ENCODE results near the gene VKORC1L1. TPM values are rescaled to one million over a fixed set of nuclear protein-coding genes. Genes with fewer than 3 reads are reported as not detected.
"Not testable (repeated sequence)": the region's sequence is repeated elsewhere in the genome, so short reads cannot be mapped to it uniquely, and the experiment has no call there.

Gene VKORC1L1
- total and polyA plus RNA-seq, 2 donors: 6.0 to 8.5 TPM

DNA sequence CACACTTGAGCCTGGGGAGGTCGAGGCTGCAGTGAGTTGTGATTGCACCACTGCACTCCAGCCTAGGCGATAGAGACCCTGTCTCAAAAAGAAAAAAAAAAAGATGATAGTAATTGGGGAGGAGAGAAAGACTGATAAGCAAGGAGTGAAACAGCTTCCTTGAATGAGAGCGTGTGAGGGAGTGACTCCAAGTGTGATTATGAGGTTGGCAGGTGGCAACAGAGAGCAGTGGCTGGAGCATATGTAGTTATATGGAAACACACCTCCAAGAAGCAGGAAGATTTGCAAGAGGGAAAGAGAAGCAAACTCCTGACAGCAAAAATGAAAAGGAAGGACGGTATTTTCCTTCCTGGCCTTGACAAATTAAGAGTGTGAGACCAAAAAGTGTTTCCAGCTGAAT, 50.4 kb downstream of the VKORC1L1 start:
- H3K9me3 ChIP-seq (ENCODE audit: control insufficient read depth in 2 of 2, insufficient read depth in 1 of 2, low read length in 1 of 2): no peaks in the 10 kb centered on the region
- DNase-seq (ENCODE audit: low read depth in 6 of 9, low spot score in 9 of 9): no peak
- H3K27me3 ChIP-seq (ENCODE audit: control insufficient read depth in 2 of 2, insufficient read depth in 1 of 2, low read length in 1 of 2): no peaks in the 10 kb centered on the region
- H3K4me1 ChIP-seq (ENCODE audit: control insufficient read depth in 2 of 2, insufficient read depth in 2 of 2, low read length in 2 of 2): no peaks in the 10 kb centered on the region
- H3K4me3 ChIP-seq (ENCODE audit: low read length in 2 of 2): no peak overlapping the region
- no peak overlapping the region for H3K27ac ChIP-seq (ENCODE audit: low read depth in 1 of 2, low read length in 1 of 2)
- H3K36me3 ChIP-seq (ENCODE audit: control insufficient read depth in 2 of 2, insufficient read depth in 2 of 2, low read length in 1 of 2): no peaks in the 10 kb centered on the region
- WGBS: 98% methylated on average over 4 of the region's 4 CpGs

DNA sequence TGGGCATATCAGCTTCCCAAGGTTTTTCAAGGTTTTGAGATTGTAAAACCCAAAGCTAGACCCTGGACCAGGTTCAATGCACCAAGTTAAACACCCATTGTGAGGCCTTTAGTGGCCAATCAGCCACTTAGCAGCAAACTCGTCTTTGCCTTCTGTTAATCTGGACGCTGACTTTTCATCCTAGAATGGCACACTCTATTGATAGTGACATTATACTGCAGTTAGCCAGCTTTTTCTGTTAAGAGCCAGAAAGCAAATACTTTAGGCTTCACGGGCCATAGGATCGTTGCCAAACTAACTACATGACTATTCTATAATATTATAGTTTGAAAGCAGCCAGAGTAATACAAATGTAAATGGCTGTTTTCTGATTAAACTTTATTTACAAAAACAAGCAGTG, 51.3 kb downstream of the VKORC1L1 start:
- 98% methylated on average over 4 of the region's 4 CpGs for WGBS
- H3K27me3 ChIP-seq (ENCODE audit: control insufficient read depth in 2 of 2, insufficient read depth in 1 of 2, low read length in 1 of 2): no peaks in the 10 kb centered on the region
- H3K36me3 ChIP-seq (ENCODE audit: control insufficient read depth in 2 of 2, insufficient read depth in 2 of 2, low read length in 1 of 2): no peaks in the 10 kb centered on the region
- no peak overlapping the region for H3K4me3 ChIP-seq (ENCODE audit: low read length in 2 of 2)
- no peak overlapping the region for H3K27ac ChIP-seq (ENCODE audit: low read depth in 1 of 2, low read length in 1 of 2)
- DNase-seq (ENCODE audit: low read depth in 6 of 9, low spot score in 9 of 9): no peak
- H3K9me3 ChIP-seq (ENCODE audit: control insufficient read depth in 2 of 2, insufficient read depth in 1 of 2, low read length in 1 of 2): no peaks in the 10 kb centered on the region
- H3K4me1 ChIP-seq (ENCODE audit: control insufficient read depth in 2 of 2, insufficient read depth in 2 of 2, low read length in 2 of 2): no peaks in the 10 kb centered on the region

DNA sequence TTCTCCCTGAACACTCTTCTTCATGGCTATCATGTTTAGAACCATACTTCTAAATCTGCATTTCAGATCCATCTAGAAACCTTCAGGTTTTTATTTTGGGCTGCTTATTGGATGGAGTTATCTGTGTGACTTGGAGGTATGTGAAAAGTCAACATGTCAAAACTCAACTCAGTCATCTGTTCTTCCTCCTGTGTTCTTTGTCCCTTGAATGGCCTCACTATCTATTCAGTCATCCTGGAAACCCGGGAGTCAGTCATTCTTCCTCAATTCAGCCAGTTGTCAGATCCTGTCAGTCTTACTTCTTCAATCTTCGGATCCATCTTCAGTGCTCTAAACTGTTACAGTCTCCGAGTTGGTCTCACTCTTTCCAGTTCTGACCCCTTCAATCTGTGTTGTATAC, 52.2 kb downstream of the VKORC1L1 start:
- no peaks in the 10 kb centered on the region for H3K27me3 ChIP-seq (ENCODE audit: control insufficient read depth in 2 of 2, insufficient read depth in 1 of 2, low read length in 1 of 2)
- no peak overlapping the region for H3K4me3 ChIP-seq (ENCODE audit: low read length in 2 of 2)
- DNase-seq (ENCODE audit: low read depth in 6 of 9, low spot score in 9 of 9): no peak
- no peaks in the 10 kb centered on the region for H3K36me3 ChIP-seq (ENCODE audit: control insufficient read depth in 2 of 2, insufficient read depth in 2 of 2, low read length in 1 of 2)
- WGBS: 94% methylated on average over 3 of the region's 3 CpGs
- no peak overlapping the region for H3K27ac ChIP-seq (ENCODE audit: low read depth in 1 of 2, low read length in 1 of 2)
- H3K9me3 ChIP-seq (ENCODE audit: control insufficient read depth in 2 of 2, insufficient read depth in 1 of 2, low read length in 1 of 2): no peaks in the 10 kb centered on the region
- H3K4me1 ChIP-seq (ENCODE audit: control insufficient read depth in 2 of 2, insufficient read depth in 2 of 2, low read length in 2 of 2): no peaks in the 10 kb centered on the region

DNA sequence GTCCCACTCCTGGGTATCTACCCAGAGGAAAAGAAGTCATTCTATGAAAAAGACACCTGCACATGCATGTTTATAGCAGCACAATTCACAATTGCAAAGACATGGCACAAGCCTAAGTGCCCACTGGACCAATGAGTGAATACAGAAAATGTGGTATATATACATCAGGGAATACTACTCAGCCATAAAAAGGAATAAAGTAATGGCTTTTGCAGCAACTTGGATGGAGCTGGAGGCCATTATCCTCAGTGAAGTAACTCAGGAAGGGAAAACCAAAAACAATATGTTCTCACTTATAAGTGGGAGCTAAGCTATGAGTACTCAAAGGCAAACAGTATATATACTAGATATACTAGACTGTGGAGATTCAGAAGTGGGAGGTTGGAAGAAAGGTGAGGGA, 53.7 kb downstream of the VKORC1L1 start:
- Histone ChIP-seq H3K9me3 (ENCODE audit: control insufficient read depth in 2 of 2, insufficient read depth in 1 of 2, low read length in 1 of 2) (no peaks in the 10 kb centered on the region), H3K27ac (ENCODE audit: low read depth in 1 of 2, low read length in 1 of 2) (no peak overlapping the region), H3K27me3 (ENCODE audit: control insufficient read depth in 2 of 2, insufficient read depth in 1 of 2, low read length in 1 of 2) (no peaks in the 10 kb centered on the region), H3K4me1 (ENCODE audit: control insufficient read depth in 2 of 2, insufficient read depth in 2 of 2, low read length in 2 of 2) (no peaks in the 10 kb centered on the region), H3K4me3 (ENCODE audit: low read length in 2 of 2) (no peak overlapping the region), H3K36me3 (ENCODE audit: control insufficient read depth in 2 of 2, insufficient read depth in 2 of 2, low read length in 1 of 2) (no peaks in the 10 kb centered on the region)
- no peak for DNase-seq (ENCODE audit: low read depth in 6 of 9, low spot score in 9 of 9)

DNA sequence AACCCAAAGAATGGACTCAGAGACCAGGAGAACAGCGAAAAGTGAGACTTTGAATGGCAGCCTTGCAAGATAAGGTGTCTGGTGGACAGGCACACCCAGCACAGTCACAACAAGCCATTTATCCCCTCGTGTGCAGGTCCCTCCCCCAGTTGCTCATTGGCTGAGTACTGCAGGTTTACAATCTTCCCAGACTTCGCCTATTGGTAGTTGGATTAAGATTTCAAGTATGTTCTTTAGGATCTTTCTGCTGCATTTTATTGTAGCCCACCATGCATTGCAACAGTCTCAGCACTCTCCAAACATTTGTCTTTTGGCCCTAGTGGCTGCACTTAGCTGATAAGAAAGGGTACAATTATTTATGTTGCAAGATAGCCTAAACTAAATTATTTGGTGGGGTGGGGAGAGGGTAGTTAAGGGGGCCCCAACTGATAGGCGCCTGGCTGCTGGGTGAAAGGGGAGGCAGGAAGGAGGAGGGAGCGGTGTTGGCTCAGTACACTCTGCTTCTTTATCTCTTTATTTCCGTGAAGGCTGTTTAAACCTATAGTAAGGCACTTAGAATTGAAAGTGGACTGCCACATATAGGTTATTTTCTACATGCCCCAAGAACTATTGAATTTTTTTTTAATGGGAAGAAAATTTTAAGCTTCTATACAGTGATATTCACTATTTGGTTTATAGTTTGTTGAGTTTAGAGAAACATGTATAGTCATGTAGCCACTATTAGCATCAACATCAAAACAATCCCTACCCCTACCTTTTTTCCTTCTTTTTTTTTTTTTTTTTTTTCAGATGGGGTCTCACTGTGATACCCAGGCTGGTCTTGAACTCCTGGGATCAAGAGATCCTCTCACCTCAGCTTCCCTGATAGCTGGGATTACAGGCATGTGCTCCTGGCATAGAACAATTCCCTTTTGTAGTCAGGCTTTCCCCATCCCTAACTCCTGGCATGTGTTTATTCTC, 54.9 kb downstream of the VKORC1L1 start:
- Histone ChIP-seq H3K9me3 (ENCODE audit: control insufficient read depth in 2 of 2, insufficient read depth in 1 of 2, low read length in 1 of 2) (no peaks in the 10 kb centered on the region), H3K27ac (ENCODE audit: low read depth in 1 of 2, low read length in 1 of 2) (no peak overlapping the region), H3K27me3 (ENCODE audit: control insufficient read depth in 2 of 2, insufficient read depth in 1 of 2, low read length in 1 of 2) (no peaks in the 10 kb centered on the region), H3K4me1 (ENCODE audit: control insufficient read depth in 2 of 2, insufficient read depth in 2 of 2, low read length in 2 of 2) (no peaks in the 10 kb centered on the region), H3K4me3 (ENCODE audit: low read length in 2 of 2) (no peak overlapping the region), H3K36me3 (ENCODE audit: control insufficient read depth in 2 of 2, insufficient read depth in 2 of 2, low read length in 1 of 2) (no peaks in the 10 kb centered on the region)
- DNase-seq (ENCODE audit: low read depth in 6 of 9, low spot score in 9 of 9): no peak
- WGBS: 96% methylated on average over 6 of the region's 6 CpGs

DNA sequence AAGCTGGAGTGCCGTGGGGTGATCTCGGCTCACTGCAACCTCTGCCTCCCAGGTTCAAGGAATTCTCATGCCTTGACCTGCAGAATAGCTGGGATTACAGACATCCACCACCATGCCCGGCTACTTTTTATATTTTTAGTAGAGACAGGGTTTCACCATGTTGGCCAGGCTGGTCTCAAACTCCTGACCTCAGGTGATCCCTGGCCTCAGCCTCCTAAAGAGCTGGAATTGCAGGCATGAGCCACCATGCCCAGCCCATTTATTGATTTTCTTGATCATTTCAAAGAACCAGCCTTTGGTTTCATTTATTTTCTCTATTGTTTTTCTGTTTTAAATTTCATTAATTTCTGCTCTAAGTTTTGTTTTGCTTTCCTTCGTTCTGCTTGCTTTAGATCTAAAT, 58.8 kb downstream of the VKORC1L1 start:
- H3K27me3 ChIP-seq (ENCODE audit: control insufficient read depth in 2 of 2, insufficient read depth in 1 of 2, low read length in 1 of 2): no peaks in the 10 kb centered on the region
- H3K4me3 ChIP-seq (ENCODE audit: low read length in 2 of 2): no peak overlapping the region
- DNase-seq (ENCODE audit: low read depth in 6 of 9, low spot score in 9 of 9): no peak
- WGBS: 96% methylated on average over 4 of the region's 4 CpGs
- no peaks in the 10 kb centered on the region for H3K36me3 ChIP-seq (ENCODE audit: control insufficient read depth in 2 of 2, insufficient read depth in 2 of 2, low read length in 1 of 2)
- H3K9me3 ChIP-seq (ENCODE audit: control insufficient read depth in 2 of 2, insufficient read depth in 1 of 2, low read length in 1 of 2): no peaks in the 10 kb centered on the region
- H3K27ac ChIP-seq (ENCODE audit: low read depth in 1 of 2, low read length in 1 of 2): no peak overlapping the region
- H3K4me1 ChIP-seq (ENCODE audit: control insufficient read depth in 2 of 2, insufficient read depth in 2 of 2, low read length in 2 of 2): no peaks in the 10 kb centered on the region

DNA sequence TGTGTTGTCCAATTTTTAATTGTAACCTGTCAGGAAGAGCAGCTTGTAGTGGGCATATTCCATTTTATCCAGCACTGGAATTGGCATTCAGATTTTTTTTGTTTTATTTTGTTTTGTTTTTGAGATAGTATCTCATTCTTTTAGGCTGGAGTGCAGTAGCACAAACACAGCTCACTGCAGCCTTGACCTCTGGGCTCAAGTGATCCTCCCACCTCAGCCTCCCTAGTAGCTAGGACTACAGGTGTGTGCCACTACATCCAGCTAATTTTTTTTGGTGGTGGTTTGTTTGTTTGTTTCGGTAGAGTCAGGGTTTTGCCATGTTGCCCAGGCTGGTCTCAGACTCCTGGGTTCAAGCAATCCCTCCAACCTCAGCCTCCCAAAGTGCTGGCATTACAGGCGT, 64.4 kb downstream of the VKORC1L1 start:
- H3K27ac ChIP-seq (ENCODE audit: low read depth in 1 of 2, low read length in 1 of 2): no peak overlapping the region
- no peaks in the 10 kb centered on the region for H3K27me3 ChIP-seq (ENCODE audit: control insufficient read depth in 2 of 2, insufficient read depth in 1 of 2, low read length in 1 of 2)
- H3K4me3 ChIP-seq (ENCODE audit: low read length in 2 of 2): no peak overlapping the region
- 98% methylated on average over 2 of the region's 2 CpGs for WGBS
- H3K4me1 ChIP-seq (ENCODE audit: control insufficient read depth in 2 of 2, insufficient read depth in 2 of 2, low read length in 2 of 2): no peaks in the 10 kb centered on the region
- no peaks in the 10 kb centered on the region for H3K9me3 ChIP-seq (ENCODE audit: control insufficient read depth in 2 of 2, insufficient read depth in 1 of 2, low read length in 1 of 2)
- no peaks in the 10 kb centered on the region for H3K36me3 ChIP-seq (ENCODE audit: control insufficient read depth in 2 of 2, insufficient read depth in 2 of 2, low read length in 1 of 2)
- no peak for DNase-seq (ENCODE audit: low read depth in 6 of 9, low spot score in 9 of 9)

DNA sequence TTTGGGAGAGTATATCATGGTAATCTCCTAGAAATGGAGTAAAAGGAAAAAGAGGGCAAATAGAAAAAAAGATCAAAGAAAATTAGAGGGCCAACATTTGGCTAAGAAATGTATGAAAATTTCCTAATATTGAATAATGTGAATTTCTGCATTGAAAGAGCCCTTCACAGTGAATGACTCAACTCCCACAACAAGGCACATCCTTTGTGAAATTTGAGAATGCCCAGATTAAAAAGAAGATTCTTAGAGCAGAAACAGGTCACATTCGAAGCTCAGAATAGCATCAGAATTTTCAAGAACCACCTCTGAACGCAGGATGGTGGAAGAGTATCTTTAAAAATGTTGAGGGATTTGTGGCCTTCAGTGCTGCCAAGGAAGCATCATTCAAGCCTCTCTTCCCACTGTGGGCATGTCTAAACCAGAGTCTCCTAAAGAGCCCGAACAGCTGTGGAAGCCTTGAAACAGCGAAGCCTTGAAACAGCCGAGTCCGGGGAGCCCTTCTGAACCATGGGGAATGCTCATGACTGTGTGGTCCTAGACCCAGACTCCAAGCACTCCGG, 65.5 kb downstream of the VKORC1L1 start:
- H3K4me1 ChIP-seq (ENCODE audit: control insufficient read depth in 2 of 2, insufficient read depth in 2 of 2, low read length in 2 of 2): no peaks in the 10 kb centered on the region
- H3K4me3 ChIP-seq (ENCODE audit: low read length in 2 of 2): no peak overlapping the region
- no peaks in the 10 kb centered on the region for H3K27me3 ChIP-seq (ENCODE audit: control insufficient read depth in 2 of 2, insufficient read depth in 1 of 2, low read length in 1 of 2)
- WGBS: 93% methylated on average over 7 of the region's 7 CpGs
- H3K27ac ChIP-seq (ENCODE audit: low read depth in 1 of 2, low read length in 1 of 2): no peak overlapping the region
- H3K9me3 ChIP-seq (ENCODE audit: control insufficient read depth in 2 of 2, insufficient read depth in 1 of 2, low read length in 1 of 2): no peaks in the 10 kb centered on the region
- no peak for DNase-seq (ENCODE audit: low read depth in 6 of 9, low spot score in 9 of 9)
- no peaks in the 10 kb centered on the region for H3K36me3 ChIP-seq (ENCODE audit: control insufficient read depth in 2 of 2, insufficient read depth in 2 of 2, low read length in 1 of 2)

DNA sequence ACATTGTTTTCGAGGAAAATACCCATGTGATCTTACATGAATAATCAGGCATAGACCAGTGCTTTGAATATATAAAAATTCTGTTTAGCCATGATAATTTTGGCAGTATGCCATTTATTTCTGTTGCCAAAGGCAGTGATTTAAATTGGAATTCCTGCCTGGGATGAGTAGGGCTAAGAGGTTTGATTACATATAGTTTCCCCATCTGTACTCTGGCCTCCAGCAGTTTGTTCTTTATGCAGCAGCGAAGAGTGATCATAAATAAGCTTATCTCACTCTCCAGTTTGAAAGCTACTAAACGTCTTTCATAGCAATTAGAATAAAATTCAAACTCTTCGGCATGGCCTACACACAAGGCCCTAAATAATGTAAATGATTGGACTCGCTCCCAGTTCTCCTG, 72.9 kb downstream of the VKORC1L1 start:
- not testable (repeated sequence) for H3K27ac ChIP-seq (ENCODE audit: low read depth in 1 of 2, low read length in 1 of 2); H3K4me1 ChIP-seq (ENCODE audit: control insufficient read depth in 2 of 2, insufficient read depth in 2 of 2, low read length in 2 of 2); H3K9me3 ChIP-seq (ENCODE audit: control insufficient read depth in 2 of 2, insufficient read depth in 1 of 2, low read length in 1 of 2); H3K4me3 ChIP-seq (ENCODE audit: low read length in 2 of 2); DNase-seq (ENCODE audit: low read depth in 6 of 9, low spot score in 9 of 9); H3K36me3 ChIP-seq (ENCODE audit: control insufficient read depth in 2 of 2, insufficient read depth in 2 of 2, low read length in 1 of 2); H3K27me3 ChIP-seq (ENCODE audit: control insufficient read depth in 2 of 2, insufficient read depth in 1 of 2, low read length in 1 of 2)
- 100% methylated on average over 1 of the region's 5 CpGs for WGBS

All from thymus (tissue), 11 donors.